ENCODE data around the gene MARK1.

MARK1 gene

DNA sequence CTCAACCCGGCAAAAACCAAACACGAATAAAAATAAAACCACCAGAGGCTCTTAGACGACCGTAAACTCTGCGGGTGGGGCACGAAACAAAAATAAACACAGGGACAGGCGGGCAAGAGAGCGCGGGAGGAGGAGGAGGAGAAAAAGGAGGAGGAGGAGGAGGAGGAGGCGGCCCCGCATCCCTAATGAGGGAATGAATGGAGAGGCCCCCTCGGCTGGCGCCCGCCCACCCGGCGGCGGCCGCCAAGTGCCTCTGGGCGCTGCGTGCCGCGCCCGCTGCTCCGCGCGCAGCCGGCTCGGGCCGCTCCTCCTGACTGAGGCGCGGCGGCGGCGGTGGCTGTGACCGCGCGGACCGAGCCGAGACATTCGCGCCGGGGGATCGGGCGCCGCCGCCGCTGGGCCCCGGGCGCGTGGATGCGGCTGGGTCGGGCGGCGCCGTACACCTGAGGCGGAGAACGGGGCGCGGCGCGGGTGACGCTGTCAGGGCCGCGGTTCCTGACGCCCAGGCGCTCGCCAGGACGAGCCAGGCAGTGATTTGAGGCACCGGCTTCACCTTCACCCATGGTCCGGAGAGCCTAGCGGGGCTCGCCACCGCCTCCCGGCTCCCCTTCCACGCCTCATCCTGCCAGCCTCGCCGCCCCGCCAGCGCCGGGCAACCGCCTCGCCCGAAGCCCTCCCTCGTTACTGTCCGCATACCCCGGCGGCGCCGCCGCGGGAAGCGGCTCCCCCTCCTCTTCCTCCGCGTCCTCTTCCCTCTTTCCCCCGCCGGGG is at the start of gene MARK1 (continued):
- TF ChIP-seq MYNN (tag by site-specific recombination; IDR thresholded peaks at IDR 0.05; ENCODE audit: borderline replicate concordance), result 0 out of 2 replicates have a peak, but pooled peaks have one; percentile 38
- TF ChIP-seq ZNF76 (tag by site-specific recombination; IDR thresholded peaks at IDR 0.05; ENCODE audit: borderline replicate concordance, low read depth), result peak; percentile 56; the same call in 1 of the 2 replicates
- TF ChIP-seq KLF10 (tag by site-specific recombination; IDR thresholded peaks at IDR 0.05), result 0 out of 2 replicates have a peak, but pooled peaks have one; percentile 29
- TF ChIP-seq ZNF26 (tag by site-specific recombination; IDR thresholded peaks at IDR 0.05), result no peak
- peak; percentile 45; the same call in 1 of the 2 replicates for TF ChIP-seq ZBTB7A (tag by site-specific recombination; IDR thresholded peaks at IDR 0.05; ENCODE audit: low read depth)
- TF ChIP-seq, protein P1, sequence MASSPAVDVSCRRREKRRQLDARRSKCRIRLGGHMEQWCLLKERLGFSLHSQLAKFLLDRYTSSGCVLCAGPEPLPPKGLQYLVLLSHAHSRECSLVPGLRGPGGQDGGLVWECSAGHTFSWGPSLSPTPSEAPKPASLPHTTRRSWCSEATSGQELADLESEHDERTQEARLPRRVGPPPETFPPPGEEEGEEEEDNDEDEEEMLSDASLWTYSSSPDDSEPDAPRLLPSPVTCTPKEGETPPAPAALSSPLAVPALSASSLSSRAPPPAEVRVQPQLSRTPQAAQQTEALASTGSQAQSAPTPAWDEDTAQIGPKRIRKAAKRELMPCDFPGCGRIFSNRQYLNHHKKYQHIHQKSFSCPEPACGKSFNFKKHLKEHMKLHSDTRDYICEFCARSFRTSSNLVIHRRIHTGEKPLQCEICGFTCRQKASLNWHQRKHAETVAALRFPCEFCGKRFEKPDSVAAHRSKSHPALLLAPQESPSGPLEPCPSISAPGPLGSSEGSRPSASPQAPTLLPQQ (tag by site-specific recombination; IDR thresholded peaks at IDR 0.05), result 0 out of 2 replicates have a peak, but pooled peaks have one; percentile 0
- TF ChIP-seq REPIN1 (tag by site-specific recombination; IDR thresholded peaks at IDR 0.05; ENCODE audit: low read depth), result peak; percentile 69; the same call in 1 of the 2 replicates
- peak; percentile 81 for TF ChIP-seq ZNF24 (tag by site-specific recombination; IDR thresholded peaks at IDR 0.05)
- TF ChIP-seq ZNF621 (tag by site-specific recombination; IDR thresholded peaks at IDR 0.05), result no peak
- peak; percentile 82 for TF ChIP-seq PRDM6 (tag by site-specific recombination; IDR thresholded peaks at IDR 0.05)
- peak; percentile 46; the same call in 1 of the 2 replicates for TF ChIP-seq ZNF488 (tag by site-specific recombination; IDR thresholded peaks at IDR 0.05)
- TF ChIP-seq ZNF677 (tag by site-specific recombination; IDR thresholded peaks at IDR 0.05), result no peak
- no peak for TF ChIP-seq ZNF16 (tag by site-specific recombination; IDR thresholded peaks at IDR 0.05; ENCODE audit: low read depth)
- TF ChIP-seq OVOL3 (tag by site-specific recombination; IDR thresholded peaks at IDR 0.05), result 0 out of 2 replicates have a peak, but pooled peaks have one; percentile 15
- TF ChIP-seq WT1 (tag by site-specific recombination; IDR thresholded peaks at IDR 0.05), result peak; percentile 97
- TF ChIP-seq ZNF274 (IDR thresholded peaks at IDR 0.05; ENCODE audit: low read length), result no peak
- TF ChIP-seq ZNF274 (tag by site-specific recombination; IDR thresholded peaks at IDR 0.05; ENCODE audit: borderline replicate concordance), result no peak
- peak; percentile 93 for TF ChIP-seq BCL11A (tag by site-specific recombination; IDR thresholded peaks at IDR 0.05; ENCODE audit: low read depth)
- 0 out of 2 replicates have a peak, but pooled peaks have one; percentile 14 for TF ChIP-seq ZNF146 (tag by site-specific recombination; IDR thresholded peaks at IDR 0.05)
- no peak for TF ChIP-seq ZNF473 (tag by site-specific recombination; IDR thresholded peaks at IDR 0.05)
- no peak for TF ChIP-seq ZNF626 (tag by site-specific recombination; IDR thresholded peaks at IDR 0.05)
- peak; percentile 76; the same call in 1 of the 2 replicates for TF ChIP-seq ZNF391 (tag by site-specific recombination; IDR thresholded peaks at IDR 0.05; ENCODE audit: borderline replicate concordance, low read depth)
- peak; percentile 94 for TF ChIP-seq KLF1 (tag by site-specific recombination; IDR thresholded peaks at IDR 0.05)
- TF ChIP-seq ZNF426 (tag by site-specific recombination; IDR thresholded peaks at IDR 0.05), result no peak
- no peak for TF ChIP-seq ZNF792 (tag by site-specific recombination; IDR thresholded peaks at IDR 0.05)
- TF ChIP-seq ZNF777 (tag by site-specific recombination; IDR thresholded peaks at IDR 0.05; ENCODE audit: borderline replicate concordance), result no peak
- TF ChIP-seq, protein P2, sequence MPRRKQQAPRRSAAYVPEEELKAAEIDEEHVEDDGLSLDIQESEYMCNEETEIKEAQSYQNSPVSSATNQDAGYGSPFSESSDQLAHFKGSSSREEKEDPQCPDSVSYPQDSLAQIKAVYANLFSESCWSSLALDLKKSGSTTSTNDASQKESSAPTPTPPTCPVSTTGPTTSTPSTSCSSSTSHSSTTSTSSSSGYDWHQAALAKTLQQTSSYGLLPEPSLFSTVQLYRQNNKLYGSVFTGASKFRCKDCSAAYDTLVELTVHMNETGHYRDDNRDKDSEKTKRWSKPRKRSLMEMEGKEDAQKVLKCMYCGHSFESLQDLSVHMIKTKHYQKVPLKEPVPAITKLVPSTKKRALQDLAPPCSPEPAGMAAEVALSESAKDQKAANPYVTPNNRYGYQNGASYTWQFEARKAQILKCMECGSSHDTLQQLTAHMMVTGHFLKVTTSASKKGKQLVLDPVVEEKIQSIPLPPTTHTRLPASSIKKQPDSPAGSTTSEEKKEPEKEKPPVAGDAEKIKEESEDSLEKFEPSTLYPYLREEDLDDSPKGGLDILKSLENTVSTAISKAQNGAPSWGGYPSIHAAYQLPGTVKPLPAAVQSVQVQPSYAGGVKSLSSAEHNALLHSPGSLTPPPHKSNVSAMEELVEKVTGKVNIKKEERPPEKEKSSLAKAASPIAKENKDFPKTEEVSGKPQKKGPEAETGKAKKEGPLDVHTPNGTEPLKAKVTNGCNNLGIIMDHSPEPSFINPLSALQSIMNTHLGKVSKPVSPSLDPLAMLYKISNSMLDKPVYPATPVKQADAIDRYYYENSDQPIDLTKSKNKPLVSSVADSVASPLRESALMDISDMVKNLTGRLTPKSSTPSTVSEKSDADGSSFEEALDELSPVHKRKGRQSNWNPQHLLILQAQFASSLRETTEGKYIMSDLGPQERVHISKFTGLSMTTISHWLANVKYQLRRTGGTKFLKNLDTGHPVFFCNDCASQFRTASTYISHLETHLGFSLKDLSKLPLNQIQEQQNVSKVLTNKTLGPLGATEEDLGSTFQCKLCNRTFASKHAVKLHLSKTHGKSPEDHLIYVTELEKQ (tag by site-specific recombination; IDR thresholded peaks at IDR 0.05; ENCODE audit: borderline replicate concordance), result peak; percentile 46; the same call in 1 of the 2 replicates
- TF ChIP-seq RBAK (tag by site-specific recombination; IDR thresholded peaks at IDR 0.05), result no peak
- peak; percentile 80 for TF ChIP-seq SP3 (tag by site-specific recombination; IDR thresholded peaks at IDR 0.05)
- TF ChIP-seq BCL11B (tag by site-specific recombination; IDR thresholded peaks at IDR 0.05; ENCODE audit: low read depth), result peak; percentile 97
- TF ChIP-seq SCRT1 (tag by site-specific recombination; IDR thresholded peaks at IDR 0.05; ENCODE audit: borderline replicate concordance), result 0 out of 2 replicates have a peak, but pooled peaks have one; percentile 39

All from HEK293 (cell line).